GM12878 (cell line): ENCODE measurements around the gene METTL23. TPM values are rescaled to one million over a fixed set of nuclear protein-coding genes. Genes with fewer than 3 reads are reported as not detected.

Experiments used
- ATAC-seq: fragments of 200-7000 bp; cut with Tn5 transposase; 3 replicates; pipeline ENCODE4 v1.9.1; 2020; ENCODE audit warnings: mild to moderate bottlenecking, moderate library complexity
- BruUV-seq: library from RNA; stranded (reverse); fragments of 400-500 nt; replicated peaks from 2 replicates; lab custom pipeline; 2021; lab: Mats Ljungman, UMichigan
- CTCF ChIA-PET: fragments of 300-600 bp; sonication (Branson Sonifier 250); formaldehyde crosslinking; extraction: SDS; loops from one replicate; lab custom pipeline; 2021; ENCODE audit warnings: inconsistent platforms; lab: Yijun Ruan, JAX
- POLR2A ChIA-PET: fragments of 350-600 bp; formaldehyde crosslinking; extraction: SDS; loops from one replicate; lab custom pipeline; 2021; ENCODE audit warnings: inconsistent platforms; lab: Charles Lee
- RAD21 ChIA-PET: fragments of 300-600 bp; sonication (Branson Sonifier 250); formaldehyde crosslinking; loops from one replicate; lab custom pipeline; 2023; ENCODE audit warnings: antibody characterized with exemption; ENCODE audit not compliant: unreplicated experiment; lab: Charles Lee
- SMC1A ChIA-PET: fragments of 300-600 bp; sonication (Branson Sonifier 250); formaldehyde crosslinking; loops from one replicate; lab custom pipeline; 2023; ENCODE audit not compliant: unreplicated experiment, uncharacterized antibody; lab: Charles Lee
- DNase-seq: peaks from one replicate; pipeline ENCODE4 v3.0.0-alpha.2; 2011; ENCODE audit warnings: low read depth, low spot score
- FAIRE-seq: peaks from 3 replicates; lab custom pipeline; 2011; peaks lifted over from hg19 to GRCh38; lab: Jason Lieb, UNC
- H2AFZ ChIP-seq: 2 replicates; pipeline ENCODE4 v1.6.0; 2011; ENCODE audit warnings: low read depth, low read length, control low read depth; ENCODE audit not compliant: control insufficient read depth
- H3K27ac ChIP-seq: 2 replicates; pipeline ENCODE4 v1.5.1; 2011; ENCODE audit warnings: control low read depth; ENCODE audit not compliant: control insufficient read depth, insufficient read depth
- H3K27me3 ChIP-seq, 2 experiments: replicated peaks in 1 of 2; 2 replicates each; pipeline versions ENCODE4 v1.6.0 to v1.6.1; 2011; ENCODE audit warnings: low read length in 1 of 2; ENCODE audit not compliant: control insufficient read depth in 2 of 2, insufficient read depth in 2 of 2
- H3K36me3 ChIP-seq, 2 experiments: 2 replicates each; pipeline ENCODE4 v1.5.1; 2011; ENCODE audit warnings: low read length in 1 of 2; ENCODE audit not compliant: control insufficient read depth in 2 of 2, insufficient read depth in 2 of 2
- H3K4me1 ChIP-seq: 2 replicates; pipeline ENCODE4 v1.6.1; 2011; ENCODE audit warnings: mild to moderate bottlenecking, low read length, moderate library complexity, mixed read lengths; ENCODE audit not compliant: control insufficient read depth, insufficient read depth
- H3K4me2 ChIP-seq: 2 replicates; pipeline ENCODE4 v1.6.0; 2011; ENCODE audit warnings: control low read depth; ENCODE audit not compliant: control insufficient read depth, insufficient read depth
- H3K4me3 ChIP-seq: fragments of 200-600 bp; sonication (generic); 2 replicates; pipeline ENCODE4 v1.5.1; 2016
- H3K79me2 ChIP-seq: 2 replicates; pipeline ENCODE4 v1.6.0; 2011; ENCODE audit warnings: low read length; ENCODE audit not compliant: control insufficient read depth, insufficient read depth
- H3K9ac ChIP-seq: 2 replicates; pipeline ENCODE4 v1.8.0; 2011; ENCODE audit warnings: low read length, control low read depth, mixed read lengths; ENCODE audit not compliant: control insufficient read depth, insufficient read depth
- H3K9me3 ChIP-seq: replicated peaks from 3 replicates; pipeline ENCODE4 v1.5.1; 2011; ENCODE audit warnings: mild to moderate bottlenecking, low read length; ENCODE audit not compliant: control insufficient read depth, insufficient read depth
- H4K20me1 ChIP-seq: 2 replicates; pipeline ENCODE4 v1.6.0; 2011; ENCODE audit not compliant: control insufficient read depth, insufficient read depth
- RFX5 ChIP-seq: IDR thresholded peaks from 2 replicates; pipeline ENCODE4 v1.6.1; 2011; ENCODE audit warnings: low read depth, low read length, improper control_type of control experiment
- ZBTB11 ChIP-seq: fragments of 450-650 bp; formaldehyde crosslinking; IDR thresholded peaks from 2 replicates; pipeline ENCODE4 v1.5.0; 2022; ENCODE audit warnings: mild to moderate bottlenecking, missing genetic modification characterization
- WGBS: methylation state at CpG from one replicate; pipeline ENCODE4 v1.1.6; 2016; ENCODE audit warnings: low lambda C conversion rate; ENCODE audit not compliant: insufficient replicate concordance, insufficient coverage; ENCODE audit errors: missing lambda C conversion rate; 5-methylcytosine and 5-hydroxymethylcytosine counted together
- in situ Hi-C: fragments of 300-500 bp; cut with MboI; formaldehyde crosslinking; loops from 9 replicates; pipeline ENCODE4 v1.14.3; 2018; ENCODE audit warnings: mixed read lengths
- intact Hi-C: fragments of 100-400 bp; cut with micrococcal nuclease; formaldehyde crosslinking; loops from one replicate; pipeline ENCODE4 v1.14.2; 2022; ENCODE audit not compliant: unreplicated experiment
- polyA plus RNA-seq, 11 experiments: library from polyadenylated mRNA; depleted of rRNA in 4 of 11; unstranded in 6 of 11; stranded (reverse) in 5 of 11; fragments of >200 nt; fragmentation: Nextera tagmentation in 4 of 11; fragmentation: Illumina TruSeq in 1 of 11; extraction: Ambion mirVana in 4 of 11; extraction: Trizol in 1 of 11; gene quantifications; 1 replicate in 1 of 11; 2 replicates in 10 of 11; pipeline versions ENCODE4 v1.2.1 to v1.2.3, GENCODE V29; 2011 to 2016; ENCODE audit warnings: inconsistent platforms in 2 of 11, missing spikeins in 2 of 11, low read depth in 1 of 11
- total RNA-seq, 4 experiments: library from RNA; depleted of rRNA in 3 of 4; stranded (reverse); fragments of >200 nt in 3 of 4; fragmentation: Illumina TruSeq in 1 of 4; extraction: Trizol in 1 of 4; gene quantifications; 2 replicates each; pipeline versions ENCODE4 v1.2.1 to v1.2.3, GENCODE V29; 2013 to 2021
- TF ChIP-seq, protein P1 (sequence below): fragments of 450-650 bp; IDR thresholded peaks from 2 replicates; pipeline ENCODE4 v1.6.1; 2016; ENCODE audit warnings: mild to moderate bottlenecking

Gene METTL23
- total and polyA plus RNA-seq, 10 of the 15 experiments (the other 5 are each of a cell fraction or from before 2014, with no cell fraction given): 25.6 to 61.5 (median 30.9) TPM

DNA sequence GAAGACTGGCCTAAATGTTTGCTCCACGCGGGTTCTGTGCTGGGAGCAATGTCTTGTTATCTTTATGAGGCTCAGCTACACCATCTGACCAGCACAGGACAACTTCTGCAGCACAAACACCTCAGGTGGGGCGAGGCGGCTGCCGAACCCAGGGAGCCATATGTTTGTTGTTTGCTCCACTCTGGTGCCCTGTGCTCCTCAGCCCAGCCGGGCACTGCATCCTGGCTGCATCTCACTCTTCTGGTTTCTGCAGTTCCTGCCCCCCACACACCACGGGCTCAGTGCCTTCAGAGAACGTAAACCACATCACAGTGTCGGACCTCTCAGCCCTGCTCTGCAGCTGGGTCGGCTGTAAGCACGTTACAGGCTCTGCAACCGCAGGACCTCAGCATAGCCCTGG lies 48.3 kb upstream of the METTL23 start:
- SMC1A ChIA-PET: no interaction called here

More for the DNA sequence above, 48.3 kb upstream of the METTL23 start:
- Histone ChIP-seq H3K4me2 (no peak overlapping the region), H3K9me3 (no peaks in the 10 kb centered on the region), H3K27ac (no peak overlapping the region), H2AFZ (no peak overlapping the region), H3K9ac (no peak overlapping the region)
- POLR2A ChIA-PET: no interaction called here
- intact Hi-C loops: no loop called here
- 49% methylated on average over 12 of the region's 12 CpGs for WGBS
- no peak for FAIRE-seq
- TF ChIP-seq ZBTB11 (CRISPR knock-in tag) (no peak), RFX5 (no peak)
- TF ChIP-seq, protein P1, sequence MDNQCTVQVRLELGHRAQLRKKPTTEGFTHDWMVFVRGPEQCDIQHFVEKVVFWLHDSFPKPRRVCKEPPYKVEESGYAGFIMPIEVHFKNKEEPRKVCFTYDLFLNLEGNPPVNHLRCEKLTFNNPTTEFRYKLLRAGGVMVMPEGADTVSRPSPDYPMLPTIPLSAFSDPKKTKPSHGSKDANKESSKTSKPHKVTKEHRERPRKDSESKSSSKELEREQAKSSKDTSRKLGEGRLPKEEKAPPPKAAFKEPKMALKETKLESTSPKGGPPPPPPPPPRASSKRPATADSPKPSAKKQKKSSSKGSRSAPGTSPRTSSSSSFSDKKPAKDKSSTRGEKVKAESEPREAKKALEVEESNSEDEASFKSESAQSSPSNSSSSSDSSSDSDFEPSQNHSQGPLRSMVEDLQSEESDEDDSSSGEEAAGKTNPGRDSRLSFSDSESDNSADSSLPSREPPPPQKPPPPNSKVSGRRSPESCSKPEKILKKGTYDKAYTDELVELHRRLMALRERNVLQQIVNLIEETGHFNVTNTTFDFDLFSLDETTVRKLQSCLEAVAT: no peak
- TF ChIP-seq, all 136 proteins: peak for 0
- no peak for ATAC-seq
- no peaks in the 10 kb centered on the region for H3K36me3 ChIP-seq
- no peaks in the 10 kb centered on the region for H3K4me1 ChIP-seq
- in situ Hi-C loops: no loop called here
- BruUV-seq: no TSS peak
- no peaks in the 10 kb centered on the region for H4K20me1 ChIP-seq
- ChIA-PET RAD21 (no interaction called here), CTCF (interaction anchor here (1.6 kb wide), 1 partner anchor 150 kb away, joined by 7 read pairs; no protein-coding TSS in a partner anchor)
- H3K79me2 ChIP-seq: no peaks in the 10 kb centered on the region
- no peak overlapping the region for H3K4me3 ChIP-seq
- peaks cover 0 to 5% of the 10 kb centered on the region in 2 experiments; a peak in 2 of 4 replicates for H3K27me3 ChIP-seq
- DNase-seq: no peak
